Large intestine (tissue), 1 donor: ENCODE measurements around the gene EIF2AK2. TPM values are rescaled to one million over a fixed set of nuclear protein-coding genes. Genes with fewer than 3 reads are reported as not detected.

Experiments
- polyA plus RNA-seq: library from polyadenylated mRNA; unstranded; fragments of 120-200 nt; gene quantifications from one replicate; pipeline ENCODE4 v1.2.1, GENCODE V29; 2013

The EIF2AK2 gene
- polyA plus RNA-seq, 1 donor = 28.6 TPM

Other genes with a start within 250 kb of the EIF2AK2 start
- gene STRN, start 190.4 kb downstream of the EIF2AK2 start, polyA plus RNA-seq = 15.6 TPM
- 19.0 TPM for gene HEATR5B, start 72.6 kb downstream of the EIF2AK2 start, polyA plus RNA-seq
- gene GPATCH11, start 72.5 kb downstream of the EIF2AK2 start, polyA plus RNA-seq = 7.1 TPM
- gene SULT6B1, start 31.7 kb upstream of the EIF2AK2 start, polyA plus RNA-seq = not detected
- 49.9 TPM for gene CEBPZOS, start 39.5 kb upstream of the EIF2AK2 start, polyA plus RNA-seq
- gene CEBPZ, start 74.6 kb upstream of the EIF2AK2 start, polyA plus RNA-seq = 49.3 TPM
- 16.9 TPM for gene NDUFAF7, start 74.7 kb upstream of the EIF2AK2 start, polyA plus RNA-seq
- gene PRKD3, start 167.9 kb upstream of the EIF2AK2 start, polyA plus RNA-seq = 17.2 TPM
- 9.1 TPM for gene QPCT, start 187.7 kb upstream of the EIF2AK2 start, polyA plus RNA-seq